ENCODE measurements around the gene ESYT3.

ESYT3 gene

DNA sequence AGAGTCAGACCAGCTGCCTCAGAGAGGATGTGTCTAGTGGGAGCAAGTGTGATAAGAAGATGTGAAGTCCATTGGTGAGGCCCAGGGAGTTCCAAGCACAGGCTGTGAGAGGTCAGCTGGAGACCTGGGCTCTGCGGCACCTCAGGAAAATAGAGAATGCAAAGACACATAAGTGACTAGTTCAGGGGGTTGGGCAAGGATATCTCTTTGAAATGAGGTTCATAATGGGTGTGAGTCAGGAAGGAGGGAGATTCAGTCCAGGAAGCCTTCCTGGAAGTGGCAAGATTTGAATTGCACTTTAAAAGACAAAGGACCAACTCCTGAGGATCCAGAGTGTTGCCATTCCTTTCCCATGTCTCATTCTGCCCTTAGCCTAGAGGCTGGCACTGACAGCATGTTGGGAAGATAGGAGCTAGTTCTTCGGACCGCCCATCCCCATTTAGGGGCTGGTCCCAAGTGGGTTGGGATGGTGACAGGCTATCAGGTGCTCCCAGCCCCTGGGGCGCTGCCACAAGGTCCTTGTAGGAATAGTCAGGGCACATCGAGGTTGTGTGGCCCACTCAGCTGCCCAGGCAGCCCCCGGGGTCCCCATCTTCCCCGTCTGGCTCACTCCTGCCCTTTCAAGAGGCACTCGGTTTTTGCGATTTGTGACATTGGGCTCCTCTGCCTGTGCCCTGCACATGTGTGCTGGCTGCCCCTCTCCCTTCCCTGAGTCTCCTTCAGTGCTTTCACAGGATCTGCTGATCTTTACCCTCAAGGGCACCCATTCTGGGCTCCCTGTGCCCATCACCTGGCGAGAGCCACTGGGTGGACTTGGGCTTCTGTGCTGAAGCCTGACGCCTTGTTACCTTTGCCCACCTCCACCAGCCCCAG lies 23.7 kb downstream of the ESYT3 start:
- H3K4me3 ChIP-seq (ENCODE audit: low read length): no peak overlapping the region
- no peak for TF ChIP-seq EZH2phosphoT487 (IDR thresholded peaks at IDR 0.05; ENCODE audit: low read depth)
- TF ChIP-seq, protein P1, sequence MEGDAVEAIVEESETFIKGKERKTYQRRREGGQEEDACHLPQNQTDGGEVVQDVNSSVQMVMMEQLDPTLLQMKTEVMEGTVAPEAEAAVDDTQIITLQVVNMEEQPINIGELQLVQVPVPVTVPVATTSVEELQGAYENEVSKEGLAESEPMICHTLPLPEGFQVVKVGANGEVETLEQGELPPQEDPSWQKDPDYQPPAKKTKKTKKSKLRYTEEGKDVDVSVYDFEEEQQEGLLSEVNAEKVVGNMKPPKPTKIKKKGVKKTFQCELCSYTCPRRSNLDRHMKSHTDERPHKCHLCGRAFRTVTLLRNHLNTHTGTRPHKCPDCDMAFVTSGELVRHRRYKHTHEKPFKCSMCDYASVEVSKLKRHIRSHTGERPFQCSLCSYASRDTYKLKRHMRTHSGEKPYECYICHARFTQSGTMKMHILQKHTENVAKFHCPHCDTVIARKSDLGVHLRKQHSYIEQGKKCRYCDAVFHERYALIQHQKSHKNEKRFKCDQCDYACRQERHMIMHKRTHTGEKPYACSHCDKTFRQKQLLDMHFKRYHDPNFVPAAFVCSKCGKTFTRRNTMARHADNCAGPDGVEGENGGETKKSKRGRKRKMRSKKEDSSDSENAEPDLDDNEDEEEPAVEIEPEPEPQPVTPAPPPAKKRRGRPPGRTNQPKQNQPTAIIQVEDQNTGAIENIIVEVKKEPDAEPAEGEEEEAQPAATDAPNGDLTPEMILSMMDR (IDR thresholded peaks at IDR 0.05; ENCODE audit: low read depth, low read length): no peak
- H3K36me3 ChIP-seq (replicated peaks; ENCODE audit: low read depth, low read length): no peaks in the 10 kb centered on the region
- no peaks in the 10 kb centered on the region for H3K79me2 ChIP-seq (ENCODE audit: low read length)
- peaks cover 20% of the 10 kb centered on the region; the same call in 1 of the 2 replicates for H3K27me3 ChIP-seq (ENCODE audit: low read depth, low read length)
- no peak overlapping the region for H3K9ac ChIP-seq (ENCODE audit: low read length)
- H3K4me1 ChIP-seq (ENCODE audit: low read length): no peaks in the 10 kb centered on the region
- no peaks in the 10 kb centered on the region for H4K20me1 ChIP-seq (ENCODE audit: insufficient read depth, low read length)
- H3K4me2 ChIP-seq (ENCODE audit: low read length): no peak overlapping the region
- H3K9me3 ChIP-seq (ENCODE audit: insufficient read depth, low read length): no peaks in the 10 kb centered on the region
- H3K27ac ChIP-seq (ENCODE audit: low read length): no peak overlapping the region
- H2AFZ ChIP-seq (ENCODE audit: low read depth, low read length): no peak overlapping the region

DNA sequence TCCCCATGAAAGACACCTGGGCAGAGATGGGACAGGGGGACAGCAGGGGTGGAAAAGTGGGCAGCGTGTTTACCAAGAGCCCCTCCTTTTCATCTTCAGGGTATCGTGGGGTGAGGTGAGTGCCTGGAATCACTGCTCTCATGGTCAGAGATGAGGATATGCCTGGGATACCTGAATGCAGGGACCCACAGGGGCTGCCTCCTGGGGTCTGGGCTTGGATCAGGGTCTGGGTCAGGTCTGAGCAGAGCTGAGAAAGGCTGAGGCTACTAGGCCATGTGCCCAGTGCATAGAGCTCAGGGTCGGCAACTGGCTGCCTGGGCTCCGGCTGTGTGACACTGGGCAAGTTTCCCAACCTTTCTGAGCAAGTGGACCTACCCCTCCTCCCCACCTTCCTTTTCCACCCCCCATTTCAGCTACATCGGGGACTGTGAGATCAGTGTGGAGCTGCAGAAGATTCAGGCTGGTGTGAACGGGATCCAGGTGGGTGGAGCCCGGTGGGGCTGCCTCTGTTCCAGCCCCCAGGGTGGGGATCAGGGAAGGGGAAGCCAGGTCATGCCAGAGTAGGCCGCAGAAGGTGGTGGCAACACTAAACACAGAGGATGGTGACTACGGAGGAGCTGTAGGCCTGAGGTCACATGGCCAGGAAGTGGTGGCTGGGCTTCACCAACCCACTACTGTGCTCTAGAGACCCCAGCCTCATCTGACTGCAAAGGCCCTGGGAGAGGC lies 24.5 kb downstream of the ESYT3 start:
- Histone ChIP-seq H3K9me3 (ENCODE audit: insufficient read depth, low read length) (no peaks in the 10 kb centered on the region), H3K4me1 (ENCODE audit: low read length) (no peaks in the 10 kb centered on the region), H3K4me3 (ENCODE audit: low read length) (no peak overlapping the region), H4K20me1 (ENCODE audit: insufficient read depth, low read length) (no peaks in the 10 kb centered on the region), H3K4me2 (ENCODE audit: low read length) (no peak overlapping the region), H2AFZ (ENCODE audit: low read depth, low read length) (no peak overlapping the region), H3K79me2 (ENCODE audit: low read length) (no peaks in the 10 kb centered on the region), H3K9ac (ENCODE audit: low read length) (no peak overlapping the region), H3K27ac (ENCODE audit: low read length) (no peak overlapping the region), H3K27me3 (ENCODE audit: low read depth, low read length) (peaks cover 20% of the 10 kb centered on the region; the same call in 1 of the 2 replicates), H3K36me3 (replicated peaks; ENCODE audit: low read depth, low read length) (no peaks in the 10 kb centered on the region)
- TF ChIP-seq, protein P1 (IDR thresholded peaks at IDR 0.05; ENCODE audit: low read depth, low read length): no peak
- no peak for TF ChIP-seq EZH2phosphoT487 (IDR thresholded peaks at IDR 0.05; ENCODE audit: low read depth)

DNA sequence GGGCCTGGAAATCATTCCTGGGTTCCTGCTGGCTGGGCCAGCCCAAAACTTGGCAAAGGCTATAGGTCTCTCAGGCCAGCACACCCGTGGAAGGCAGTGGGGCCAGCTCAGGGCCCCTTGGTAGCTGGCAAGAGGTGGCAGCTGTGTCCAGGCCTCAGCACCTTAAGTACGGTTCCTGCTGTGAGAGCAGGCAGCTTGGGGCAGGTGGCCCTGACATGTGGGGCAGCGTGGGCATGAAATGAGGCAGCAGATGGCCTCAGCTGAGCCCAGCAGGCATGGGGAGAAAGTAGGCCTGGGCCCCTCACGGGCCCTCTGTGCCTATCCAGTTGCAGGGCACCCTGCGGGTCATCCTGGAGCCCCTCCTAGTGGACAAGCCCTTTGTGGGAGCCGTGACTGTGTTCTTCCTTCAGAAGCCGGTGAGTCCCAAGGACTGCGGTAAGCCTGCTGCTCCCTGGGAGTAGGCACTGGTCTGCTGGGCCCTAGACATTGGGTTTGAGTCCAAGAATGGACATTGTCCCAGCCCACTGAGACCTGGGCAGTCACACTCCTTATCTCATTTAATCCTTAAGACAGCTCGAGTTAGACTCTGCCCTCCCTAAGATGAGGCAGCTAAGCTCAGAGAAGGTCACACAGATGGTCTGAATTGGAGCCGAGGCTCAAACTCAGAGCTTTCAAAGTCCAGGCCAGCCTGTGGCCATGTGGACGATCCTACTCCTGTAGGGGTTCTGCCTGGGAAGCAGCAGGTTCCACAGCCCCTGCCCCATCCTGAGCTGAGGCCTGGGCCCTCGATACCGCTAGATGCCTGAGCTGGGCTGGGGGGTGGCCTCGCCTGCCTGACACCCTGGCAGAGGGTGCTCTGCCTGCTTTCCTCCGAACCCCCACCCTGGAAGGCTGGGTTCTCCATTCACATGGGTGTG lies 25.5 kb downstream of the ESYT3 start:
- Histone ChIP-seq H4K20me1 (ENCODE audit: insufficient read depth, low read length) (no peaks in the 10 kb centered on the region), H3K9me3 (ENCODE audit: insufficient read depth, low read length) (no peaks in the 10 kb centered on the region), H3K9ac (ENCODE audit: low read length) (no peak overlapping the region), H3K36me3 (replicated peaks; ENCODE audit: low read depth, low read length) (no peaks in the 10 kb centered on the region), H3K4me1 (ENCODE audit: low read length) (no peaks in the 10 kb centered on the region), H3K27me3 (ENCODE audit: low read depth, low read length) (peaks cover 16% of the 10 kb centered on the region; the same call in 1 of the 2 replicates), H3K79me2 (ENCODE audit: low read length) (no peaks in the 10 kb centered on the region), H3K4me2 (ENCODE audit: low read length) (no peak overlapping the region), H3K4me3 (ENCODE audit: low read length) (no peak overlapping the region), H3K27ac (ENCODE audit: low read length) (no peak overlapping the region), H2AFZ (ENCODE audit: low read depth, low read length) (no peak overlapping the region)
- TF ChIP-seq, protein P1 (IDR thresholded peaks at IDR 0.05; ENCODE audit: low read depth, low read length): no peak
- no peak for TF ChIP-seq EZH2phosphoT487 (IDR thresholded peaks at IDR 0.05; ENCODE audit: low read depth)

Data from OCI-LY3 (cell line).